GM12801 (cell line): Measurements from ENCODE around the gene TLX2.

ENCODE experiments used
- CTCF ChIP-seq: IDR thresholded peaks from one replicate; pipeline ENCODE4 v1.5.1; 2011; ENCODE audit warnings: control low read depth; ENCODE audit not compliant: insufficient read length; ENCODE audit errors: extremely low read depth

TLX2 gene

GRCh38 chr2:74505448-74506246, 8.6 kb upstream of the TLX2 start:
- no peak for TF ChIP-seq CTCF

DNA sequence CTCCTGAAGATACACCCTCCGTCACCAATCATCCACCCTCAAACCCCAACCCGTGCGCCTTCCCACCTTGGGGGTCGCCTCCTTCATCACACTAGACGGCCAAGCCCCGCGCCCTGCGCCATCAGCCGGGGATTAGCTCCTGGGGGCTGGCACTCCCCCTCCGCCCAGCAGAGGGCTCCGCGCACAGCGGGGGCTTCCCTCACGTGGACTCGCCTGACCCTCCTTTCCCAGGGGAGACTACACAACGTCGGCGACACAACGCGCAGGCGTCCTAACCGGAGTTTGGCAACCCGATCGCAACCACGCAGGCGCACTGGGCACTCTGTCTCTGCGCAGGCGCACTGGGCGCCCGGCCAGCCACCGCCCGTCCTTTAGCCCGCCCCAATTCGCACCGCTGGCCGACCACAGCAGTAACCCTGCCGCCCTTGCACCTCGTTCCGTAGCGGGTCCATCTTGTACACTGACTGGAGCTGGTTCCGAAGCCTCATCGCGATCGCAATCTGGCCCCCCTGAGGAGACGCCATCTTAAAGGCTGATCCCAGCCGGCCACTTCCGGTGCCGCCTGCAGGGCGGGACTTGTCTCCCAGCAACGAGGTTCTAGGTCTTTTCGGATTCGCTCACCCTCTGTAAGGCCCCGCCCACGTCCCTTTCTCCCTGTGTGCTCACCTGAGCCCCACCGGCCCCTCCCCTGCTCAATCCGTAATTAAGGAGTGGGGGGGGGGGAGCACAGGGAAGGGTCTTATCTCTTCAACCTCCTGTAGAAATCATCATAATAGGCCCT, 6.9 kb upstream of the TLX2 start, which contains the start of gene PCGF1:
TSS of gene PCGF1 (minus strand) at position 551 of the 781 bp plus-strand sequence. CDS start at position 524, 27 bp downstream.
- TF ChIP-seq CTCF = no peak

- TF ChIP-seq CTCF = no peak
Measured at GRCh38 chr2:74507926-74508520, 6.2 kb upstream of the TLX2 start.

- no peak for TF ChIP-seq CTCF
Measured at GRCh38 chr2:74510272-74510671, 4.0 kb upstream of the TLX2 start.

DNA sequence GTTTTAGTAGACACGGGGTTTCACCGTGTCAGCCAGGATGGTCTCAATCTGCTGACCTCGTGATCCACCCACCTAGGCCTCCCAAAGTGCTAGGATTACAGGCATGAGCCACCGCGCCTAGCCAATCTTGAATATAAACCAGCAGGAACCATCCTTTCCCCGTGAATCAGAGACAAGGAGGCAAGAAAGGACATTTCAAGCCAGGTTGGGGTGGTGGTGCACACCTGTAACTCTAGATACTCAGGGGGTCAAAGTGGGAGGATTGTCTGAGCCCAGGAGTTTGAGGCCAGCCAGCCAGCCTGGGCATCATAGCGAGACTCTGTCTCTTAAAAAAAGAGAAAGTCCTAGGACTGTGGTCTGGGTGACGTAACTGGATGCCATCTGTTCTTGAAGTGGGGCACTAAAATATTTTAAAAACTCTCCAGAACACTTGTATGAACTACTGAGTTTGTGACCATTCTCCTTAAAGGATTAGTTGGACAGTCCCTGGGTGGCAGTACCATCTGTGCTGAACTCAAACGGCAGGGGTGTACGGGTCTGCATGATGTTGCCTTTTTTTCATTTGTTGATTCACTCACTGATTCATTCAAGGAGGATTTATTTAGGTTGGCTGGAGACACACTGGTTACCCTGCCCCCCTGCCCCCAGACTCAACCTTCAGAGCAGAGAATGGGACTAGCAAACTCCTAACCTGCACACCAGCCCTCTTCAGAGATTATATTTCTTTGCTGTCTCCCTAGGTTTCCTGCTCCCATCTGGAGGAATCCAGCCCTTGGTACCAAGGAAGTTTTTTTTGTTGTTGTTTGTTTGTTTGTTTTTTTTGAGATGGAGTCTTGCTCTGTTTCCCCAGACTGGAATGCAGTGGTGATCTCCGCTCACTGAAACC, 2.9 kb upstream of the TLX2 start:
- TF ChIP-seq CTCF = no peak

GRCh38 chr2:74512744-74513604, 1.3 kb upstream of the TLX2 start:
- TF ChIP-seq CTCF = no peak
